Measurements from ENCODE around the gene SRP9.

SRP9 gene

DNA sequence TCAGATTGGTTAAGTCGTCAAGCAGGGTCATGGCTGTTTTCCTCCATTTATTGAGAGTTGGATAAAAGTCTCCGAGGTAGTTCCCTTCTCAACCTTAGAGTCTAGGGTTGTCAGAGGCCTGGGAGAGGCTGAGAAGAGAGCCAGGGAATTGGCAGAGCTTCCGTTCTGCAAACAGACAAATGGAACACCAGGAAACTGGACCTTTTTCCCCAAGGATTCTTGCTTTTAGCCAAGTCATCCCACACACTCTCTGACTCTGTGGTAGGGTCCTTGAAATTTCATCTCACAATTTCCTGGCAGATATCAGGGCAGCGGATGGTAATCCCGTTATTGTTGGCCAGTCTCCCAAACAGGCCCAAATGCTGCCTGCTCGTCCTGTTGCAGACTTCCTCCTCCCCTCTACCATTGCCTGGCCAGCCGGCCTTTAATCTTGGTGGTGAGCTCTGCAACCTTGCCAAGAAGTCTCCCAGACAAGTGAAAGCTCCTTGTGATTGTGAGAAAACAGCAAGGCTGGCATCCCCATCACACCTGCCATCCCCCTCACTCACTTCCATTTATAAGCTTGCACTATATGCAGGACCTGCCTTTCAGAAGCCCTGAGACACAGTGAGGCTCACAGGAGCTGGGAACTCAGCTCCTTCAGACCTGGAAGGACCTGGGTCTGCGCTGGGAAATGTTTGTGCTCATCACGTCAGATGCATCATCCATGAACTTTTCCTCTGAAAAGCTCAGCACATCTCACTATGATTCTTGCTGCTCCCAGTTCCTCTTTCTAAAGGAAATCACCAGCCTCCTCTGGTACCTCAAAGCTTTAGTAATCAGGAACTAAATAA, 13.7 kb upstream of the SRP9 start:
- TF ChIP-seq EZH2phosphoT487 (conservative IDR thresholded peaks at IDR 0.05; ENCODE audit: low read length) (no peak), CTCF (IDR thresholded peaks at IDR 0.05; ENCODE audit: insufficient read depth, low read length, poor library complexity, severe bottlenecking) (no peak)
- Histone ChIP-seq H3K9ac (ENCODE audit: low read length) (no peak overlapping the region), H3K27ac (ENCODE audit: low read depth, low read length) (no peak overlapping the region), H3K9me2 (replicated peaks; ENCODE audit: insufficient read depth, low read length) (no peaks in the 10 kb centered on the region), H4K20me1 (ENCODE audit: low read depth, low read length) (no peaks in the 10 kb centered on the region), H3F3A (ENCODE audit: insufficient read depth) (no peaks in the 10 kb centered on the region), H3K36me3 (ENCODE audit: low read length) (no peaks in the 10 kb centered on the region), H3K27me3 (ENCODE audit: low read length) (no peaks in the 10 kb centered on the region), H3K9me3 (ENCODE audit: insufficient read depth, low read length) (no peaks in the 10 kb centered on the region), H2AFZ (ENCODE audit: low read depth, low read length, severe bottlenecking) (no peak overlapping the region), H3K4me3 (ENCODE audit: insufficient read depth, low read length, poor library complexity, severe bottlenecking) (no peak overlapping the region), H3K79me2 (ENCODE audit: insufficient read depth, low read length) (no peaks in the 10 kb centered on the region), H3K4me2 (ENCODE audit: low read depth, low read length, poor library complexity, severe bottlenecking) (no peak overlapping the region)

- H3K4me2 ChIP-seq (ENCODE audit: low read depth, low read length, poor library complexity, severe bottlenecking): no peak overlapping the region
- no peaks in the 10 kb centered on the region for H3F3A ChIP-seq (ENCODE audit: insufficient read depth)
- H3K9ac ChIP-seq (ENCODE audit: low read length): no peak overlapping the region
- no peak overlapping the region for H2AFZ ChIP-seq (ENCODE audit: low read depth, low read length, severe bottlenecking)
- H3K9me3 ChIP-seq (ENCODE audit: insufficient read depth, low read length): no peaks in the 10 kb centered on the region
- no peak for TF ChIP-seq CTCF (IDR thresholded peaks at IDR 0.05; ENCODE audit: insufficient read depth, low read length, poor library complexity, severe bottlenecking)
- TF ChIP-seq EZH2phosphoT487 (conservative IDR thresholded peaks at IDR 0.05; ENCODE audit: low read length): no peak
- H3K79me2 ChIP-seq (ENCODE audit: insufficient read depth, low read length): no peaks in the 10 kb centered on the region
- H3K27ac ChIP-seq (ENCODE audit: low read depth, low read length): no peak overlapping the region
- H3K27me3 ChIP-seq (ENCODE audit: low read length): no peaks in the 10 kb centered on the region
- no peak overlapping the region for H3K4me3 ChIP-seq (ENCODE audit: insufficient read depth, low read length, poor library complexity, severe bottlenecking)
- no peaks in the 10 kb centered on the region for H4K20me1 ChIP-seq (ENCODE audit: low read depth, low read length)
- no peaks in the 10 kb centered on the region for H3K9me2 ChIP-seq (replicated peaks; ENCODE audit: insufficient read depth, low read length)
- no peaks in the 10 kb centered on the region for H3K36me3 ChIP-seq (ENCODE audit: low read length)
These were observed 11.5 kb upstream of the SRP9 start for GRCh38 chr1:225765982-225766674.

DNA sequence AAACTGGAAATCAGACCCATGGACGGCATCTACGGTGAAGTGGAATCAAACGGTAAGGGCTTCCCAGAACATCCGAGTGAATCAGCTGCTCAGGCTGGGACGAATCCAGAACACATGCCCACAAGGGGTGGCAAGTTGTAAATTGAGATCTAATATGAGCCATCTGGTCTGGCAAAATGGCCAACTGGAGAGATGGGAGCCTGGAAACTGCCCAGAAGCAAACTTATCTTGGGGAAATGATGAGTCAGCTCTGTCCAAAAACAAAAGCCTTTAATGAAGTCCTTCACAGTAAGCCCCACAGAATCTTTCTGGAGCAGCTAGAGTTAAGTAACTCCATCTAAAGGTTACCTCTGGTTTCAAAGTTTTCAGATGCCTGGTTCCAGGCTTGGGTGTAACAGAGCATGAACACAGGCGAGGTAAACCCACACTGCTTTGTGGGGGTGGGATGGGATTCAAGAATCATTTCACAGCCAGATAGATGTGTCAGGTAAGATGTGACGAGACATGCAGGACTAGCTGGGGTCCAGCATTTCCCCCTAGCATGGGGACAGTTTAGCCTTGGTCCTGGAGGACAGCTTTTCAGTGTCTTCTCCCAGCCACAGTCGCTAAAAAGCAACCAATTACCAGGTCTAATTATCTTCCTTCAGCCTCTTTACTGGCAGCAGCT, 10.5 kb upstream of the SRP9 start:
- no peaks in the 10 kb centered on the region for H3F3A ChIP-seq (ENCODE audit: insufficient read depth)
- TF ChIP-seq CTCF (IDR thresholded peaks at IDR 0.05; ENCODE audit: insufficient read depth, low read length, poor library complexity, severe bottlenecking) (no peak), EZH2phosphoT487 (conservative IDR thresholded peaks at IDR 0.05; ENCODE audit: low read length) (no peak)
- H3K4me2 ChIP-seq (ENCODE audit: low read depth, low read length, poor library complexity, severe bottlenecking): no peak overlapping the region
- H3K9me3 ChIP-seq (ENCODE audit: insufficient read depth, low read length): no peaks in the 10 kb centered on the region
- no peaks in the 10 kb centered on the region for H3K27me3 ChIP-seq (ENCODE audit: low read length)
- H3K27ac ChIP-seq (ENCODE audit: low read depth, low read length): no peak overlapping the region
- H4K20me1 ChIP-seq (ENCODE audit: low read depth, low read length): no peaks in the 10 kb centered on the region
- no peak overlapping the region for H3K4me3 ChIP-seq (ENCODE audit: insufficient read depth, low read length, poor library complexity, severe bottlenecking)
- no peaks in the 10 kb centered on the region for H3K36me3 ChIP-seq (ENCODE audit: low read length)
- H3K9ac ChIP-seq (ENCODE audit: low read length): no peak overlapping the region
- H3K79me2 ChIP-seq (ENCODE audit: insufficient read depth, low read length): no peaks in the 10 kb centered on the region
- H3K9me2 ChIP-seq (replicated peaks; ENCODE audit: insufficient read depth, low read length): no peaks in the 10 kb centered on the region
- no peak overlapping the region for H2AFZ ChIP-seq (ENCODE audit: low read depth, low read length, severe bottlenecking)
